K562 (cell line): ENCODE results near the gene SNX3. TPM values are rescaled to one million over a fixed set of nuclear protein-coding genes. Genes with fewer than 3 reads are reported as not detected.

Source experiments
- ATAC-seq: fragments of 200-7000 bp; cut with Tn5 transposase; 3 replicates; pipeline ENCODE4 v1.9.1; 2020; ENCODE audit warnings: moderate library complexity
- BruUV-seq: library from RNA; stranded (reverse); fragments of 400-500 nt; replicated peaks from 2 replicates; lab custom pipeline; 2021; lab: Mats Ljungman, UMichigan
- CTCF ChIA-PET: fragments of 300-600 bp; formaldehyde crosslinking; extraction: SDS; loops from one replicate; lab custom pipeline; 2021; ENCODE audit warnings: low intra/inter-chr PET ratio; lab: Yijun Ruan, JAX
- POLR2A ChIA-PET: fragments of 300-600, 350-650 bp; sonication (Branson Sonifier 250); formaldehyde crosslinking; extraction: SDS; loops from one replicate; lab custom pipeline; 2021; ENCODE audit warnings: antibody characterized with exemption, inconsistent platforms; lab: Yijun Ruan, JAX
- DNase-seq, 4 experiments: peaks; one replicate each; pipeline versions ENCODE4 v3.0.0 to v3.0.0-alpha.2; 2011 to 2018; ENCODE audit warnings: low spot score in 3 of 4, mixed read lengths in 3 of 4; ENCODE audit errors: extremely low read depth in 1 of 4
- FAIRE-seq: peaks from 2 replicates; lab custom pipeline; 2011; peaks lifted over from hg19 to GRCh38; lab: Jason Lieb, UNC
- H2AFZ ChIP-seq: 2 replicates; pipeline ENCODE4 v1.6.0; 2011; ENCODE audit warnings: low read depth, low read length, control low read depth, inconsistent platforms
- H3K27ac ChIP-seq: fragments of 200-600 bp; 3 replicates; pipeline ENCODE4 v1.8.0; 2011; ENCODE audit warnings: low read depth, mild to moderate bottlenecking, control low read depth, inconsistent platforms, low read length, moderate library complexity, mixed read lengths; ENCODE audit errors: extremely low read depth
- H3K27me3 ChIP-seq, 2 experiments: fragments of 300-600 bp in 1 of 2; 2 replicates in 1 of 2; 3 replicates in 1 of 2; pipeline versions ENCODE4 v1.6.0 to v1.8.0; 2011; ENCODE audit warnings: inconsistent platforms in 2 of 2, low read length in 2 of 2, mild to moderate bottlenecking in 1 of 2, mixed read lengths in 1 of 2, moderate library complexity in 1 of 2; ENCODE audit not compliant: control insufficient read depth in 2 of 2, insufficient read depth in 2 of 2
- H3K36me3 ChIP-seq: fragments of 300-600 bp; 3 replicates; pipeline ENCODE4 v1.8.0; 2011; ENCODE audit warnings: mild to moderate bottlenecking, low read length, inconsistent platforms; ENCODE audit not compliant: control insufficient read depth, insufficient read depth
- H3K4me1 ChIP-seq, 2 experiments: fragments of 200-600 bp in 1 of 2; replicated peaks in 1 of 2; 2 replicates in 1 of 2; 3 replicates in 1 of 2; pipeline versions ENCODE4 v1.5.1 to v1.8.0; 2011; ENCODE audit warnings: inconsistent platforms in 2 of 2, low read length in 2 of 2, mild to moderate bottlenecking in 1 of 2, mixed read lengths in 1 of 2, moderate library complexity in 1 of 2; ENCODE audit not compliant: control insufficient read depth in 2 of 2, insufficient read depth in 2 of 2
- H3K4me2 ChIP-seq: 2 replicates; pipeline ENCODE4 v1.6.1; 2011; ENCODE audit warnings: low read length, control low read depth, inconsistent platforms, mixed read lengths; ENCODE audit not compliant: insufficient read depth
- H3K4me3 ChIP-seq: fragments of 200-600 bp; sonication (generic), shearing (Covaris generic); 2 replicates; pipeline ENCODE4 v1.5.1; 2016; ENCODE audit warnings: control low read depth, inconsistent platforms
- H3K79me2 ChIP-seq: fragments of 200-600 bp; 3 replicates; pipeline ENCODE4 v1.8.0; 2011; ENCODE audit warnings: low read length, inconsistent platforms; ENCODE audit not compliant: control insufficient read depth, insufficient read depth
- H3K9ac ChIP-seq, 2 experiments: 2 replicates each; pipeline versions ENCODE4 v1.6.0 to v1.6.1; 2011; ENCODE audit warnings: low read depth in 2 of 2, low read length in 2 of 2, control low read depth in 1 of 2, inconsistent platforms in 1 of 2, mild to moderate bottlenecking in 1 of 2, mixed read lengths in 1 of 2; ENCODE audit not compliant: insufficient read depth in 1 of 2
- H3K9me1 ChIP-seq: one replicate; pipeline ENCODE4 v1.6.0; 2011; ENCODE audit warnings: inconsistent platforms, mild to moderate bottlenecking, low read length, moderate library complexity; ENCODE audit not compliant: control insufficient read depth, insufficient read depth
- H3K9me3 ChIP-seq: replicated peaks from 2 replicates; pipeline ENCODE4 v1.5.1; 2011; ENCODE audit warnings: low read depth, low read length, inconsistent platforms; ENCODE audit not compliant: control insufficient read depth, insufficient read depth
- H4K20me1 ChIP-seq: replicated peaks from 2 replicates; pipeline ENCODE4 v1.6.1; 2011; ENCODE audit warnings: low read length, inconsistent platforms, mixed read lengths; ENCODE audit not compliant: control insufficient read depth, insufficient read depth
- STAT5A ChIP-seq: IDR thresholded peaks from 2 replicates; pipeline ENCODE4 v1.6.1; 2012; ENCODE audit warnings: low read length, inconsistent platforms, borderline replicate concordance
- WGBS: fragments of 100-300 bp; shearing (Covaris generic); methylation state at CpG from one replicate; pipeline ENCODE4 v1.1.6; 2016; ENCODE audit warnings: low coverage, mixed read lengths; ENCODE audit not compliant: insufficient coverage; ENCODE audit errors: missing lambda C conversion rate; 5-methylcytosine and 5-hydroxymethylcytosine counted together
- in situ Hi-C: fragments of 300-500 bp; cut with MboI; formaldehyde crosslinking; loops from 4 replicates; pipeline ENCODE4 v1.15.0; 2018; ENCODE audit warnings: inconsistent platforms, mixed read lengths
- intact Hi-C: fragments of 100-400 bp; cut with micrococcal nuclease; formaldehyde crosslinking; loops from 2 replicates; pipeline ENCODE4 v1.14.2; 2022
- polyA plus RNA-seq, 8 experiments: library from polyadenylated mRNA; depleted of rRNA in 4 of 8; stranded (reverse) in 5 of 8; unstranded in 3 of 8; fragments of >200 nt; fragmentation: Nextera tagmentation in 2 of 8; fragmentation: Illumina TruSeq in 1 of 8; extraction: Ambion mirVana in 2 of 8; extraction: Trizol in 1 of 8; gene quantifications; 2 replicates each; pipeline versions ENCODE4 v1.2.1 to v1.2.3, GENCODE V29; 2011 to 2014; ENCODE audit warnings: inconsistent platforms in 1 of 8, missing spikeins in 1 of 8
- total RNA-seq, 7 experiments: library from RNA; depleted of rRNA in 6 of 7; stranded (reverse); fragments of >200 nt in 6 of 7; fragmentation: Illumina TruSeq in 2 of 7; extraction: Trizol in 2 of 7; gene quantifications; 2 replicates each; pipeline versions ENCODE4 v1.2.1 to v1.2.3, GENCODE V29; 2011 to 2021; ENCODE audit warnings: low replicate concordance in 1 of 7
- TF ChIP-seq, protein P1 (sequence below): sonication (generic); IDR thresholded peaks from 2 replicates; pipeline ENCODE4 v1.6.1; 2016
- TF ChIP-seq, protein P2 (sequence below): IDR thresholded peaks from 2 replicates; pipeline ENCODE4 v1.6.1; 2016; ENCODE audit warnings: missing genetic modification characterization, missing compliant biosample characterization

Gene SNX3
- total and polyA plus RNA-seq, 9 of the 15 experiments (the other 6 are each of a cell fraction or from before 2014, with no cell fraction given): 48.9 to 410 (median 159) TPM

- no peak overlapping the region for H3K27ac ChIP-seq
- intact Hi-C loops: no loop called here
- H3K36me3 ChIP-seq: no peaks in the 10 kb centered on the region
- ATAC-seq: no peak
- no TSS peak for BruUV-seq
- in situ Hi-C loops: no loop called here
- H3K4me3 ChIP-seq: no peak overlapping the region
- ChIA-PET POLR2A (interaction anchor here (0.6 to 1.1 kb wide), 2 partner anchors 23 to 28 kb away, joined by 3 to 4 read pairs; partner anchors contain the start of gene NR2E1), CTCF (no interaction called here)
- peaks cover 2 to 4% of the 10 kb centered on the region in 2 experiments; a peak in 3 of 5 replicates for H3K4me1 ChIP-seq
- H3K9ac ChIP-seq: no peak overlapping the region
- no peak for FAIRE-seq
- no peaks in the 10 kb centered on the region for H3K9me3 ChIP-seq
- no peak overlapping the region for H2AFZ ChIP-seq
- WGBS: 0% methylated on average over 1 of the region's 1 CpG
- no peaks in the 10 kb centered on the region for H3K9me1 ChIP-seq
- 0 out of 2 replicates have a peak, but pooled peaks cover 3% of the 10 kb centered on the region for H4K20me1 ChIP-seq
- no peaks in the 10 kb centered on the region for H3K79me2 ChIP-seq
- TF ChIP-seq, protein P1, sequence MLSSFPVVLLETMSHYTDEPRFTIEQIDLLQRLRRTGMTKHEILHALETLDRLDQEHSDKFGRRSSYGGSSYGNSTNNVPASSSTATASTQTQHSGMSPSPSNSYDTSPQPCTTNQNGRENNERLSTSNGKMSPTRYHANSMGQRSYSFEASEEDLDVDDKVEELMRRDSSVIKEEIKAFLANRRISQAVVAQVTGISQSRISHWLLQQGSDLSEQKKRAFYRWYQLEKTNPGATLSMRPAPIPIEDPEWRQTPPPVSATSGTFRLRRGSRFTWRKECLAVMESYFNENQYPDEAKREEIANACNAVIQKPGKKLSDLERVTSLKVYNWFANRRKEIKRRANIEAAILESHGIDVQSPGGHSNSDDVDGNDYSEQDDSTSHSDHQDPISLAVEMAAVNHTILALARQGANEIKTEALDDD: no peak
- TF ChIP-seq, protein P2, sequence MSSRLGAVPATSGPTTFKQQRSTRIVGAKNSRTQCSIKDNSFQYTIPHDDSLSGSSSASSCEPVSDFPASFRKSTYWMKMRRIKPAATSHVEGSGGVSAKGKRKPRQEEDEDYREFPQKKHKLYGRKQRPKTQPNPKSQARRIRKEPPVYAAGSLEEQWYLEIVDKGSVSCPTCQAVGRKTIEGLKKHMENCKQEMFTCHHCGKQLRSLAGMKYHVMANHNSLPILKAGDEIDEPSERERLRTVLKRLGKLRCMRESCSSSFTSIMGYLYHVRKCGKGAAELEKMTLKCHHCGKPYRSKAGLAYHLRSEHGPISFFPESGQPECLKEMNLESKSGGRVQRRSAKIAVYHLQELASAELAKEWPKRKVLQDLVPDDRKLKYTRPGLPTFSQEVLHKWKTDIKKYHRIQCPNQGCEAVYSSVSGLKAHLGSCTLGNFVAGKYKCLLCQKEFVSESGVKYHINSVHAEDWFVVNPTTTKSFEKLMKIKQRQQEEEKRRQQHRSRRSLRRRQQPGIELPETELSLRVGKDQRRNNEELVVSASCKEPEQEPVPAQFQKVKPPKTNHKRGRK (tag): peak; percentile 57
- TF ChIP-seq STAT5A: no peak
- H3K4me2 ChIP-seq: no peak overlapping the region
- peaks cover 17 to 24% of the 10 kb centered on the region in 2 experiments for H3K27me3 ChIP-seq
- DNase-seq: no peak
These were observed 67.0 kb downstream of the SNX3 start for GRCh38 chr6:108193835-108194234.
